ENCODE data around the gene ZG16B. TPM values are rescaled to one million over a fixed set of nuclear protein-coding genes. Genes with fewer than 3 reads are reported as not detected.

ZG16B gene
- total RNA-seq, 1 donor from 2014 or later: 55.9 TPM

DNA sequence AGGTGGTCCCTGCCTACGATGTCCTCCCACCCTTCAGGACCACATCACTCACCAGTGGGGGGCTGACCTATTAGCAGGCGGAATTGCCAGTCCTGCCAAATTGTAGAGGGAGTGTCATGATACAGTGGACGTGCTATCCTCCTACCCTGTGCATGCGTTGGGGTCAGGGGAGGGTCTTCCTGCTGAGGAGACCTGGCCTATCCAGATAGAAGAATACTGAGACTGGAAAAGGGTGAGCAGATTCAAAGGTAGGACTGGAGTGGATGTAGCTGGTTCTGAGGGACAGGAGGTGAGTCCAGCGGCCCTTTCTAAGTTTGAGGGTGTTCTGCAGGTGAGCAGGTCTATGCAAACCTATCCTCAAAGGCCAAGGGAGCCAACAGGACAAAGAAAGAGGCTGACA is 23.8 kb upstream of the ZG16B start:
- no peak for DNase-seq (ENCODE audit: low spot score)

DNA sequence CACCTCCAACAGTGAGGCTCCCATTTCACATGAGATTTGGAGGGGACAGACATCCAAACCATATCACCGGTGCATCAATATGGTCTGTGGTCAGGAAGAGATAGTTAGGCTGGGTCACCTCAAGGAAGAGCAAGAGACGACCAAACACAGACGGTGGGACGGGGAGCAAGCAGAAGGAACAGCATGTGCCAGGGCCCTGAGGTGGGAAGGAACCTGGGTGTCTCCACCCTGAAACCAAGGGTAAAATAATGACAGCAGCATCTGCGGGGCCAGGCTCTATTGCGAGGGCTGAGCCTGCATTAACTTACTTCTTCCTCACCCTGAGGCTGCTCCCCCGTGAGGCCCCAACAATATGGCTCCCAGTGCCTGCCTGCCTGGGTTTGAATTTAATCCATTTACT is 21.9 kb upstream of the ZG16B start:
- DNase-seq (ENCODE audit: low spot score): no peak

DNA sequence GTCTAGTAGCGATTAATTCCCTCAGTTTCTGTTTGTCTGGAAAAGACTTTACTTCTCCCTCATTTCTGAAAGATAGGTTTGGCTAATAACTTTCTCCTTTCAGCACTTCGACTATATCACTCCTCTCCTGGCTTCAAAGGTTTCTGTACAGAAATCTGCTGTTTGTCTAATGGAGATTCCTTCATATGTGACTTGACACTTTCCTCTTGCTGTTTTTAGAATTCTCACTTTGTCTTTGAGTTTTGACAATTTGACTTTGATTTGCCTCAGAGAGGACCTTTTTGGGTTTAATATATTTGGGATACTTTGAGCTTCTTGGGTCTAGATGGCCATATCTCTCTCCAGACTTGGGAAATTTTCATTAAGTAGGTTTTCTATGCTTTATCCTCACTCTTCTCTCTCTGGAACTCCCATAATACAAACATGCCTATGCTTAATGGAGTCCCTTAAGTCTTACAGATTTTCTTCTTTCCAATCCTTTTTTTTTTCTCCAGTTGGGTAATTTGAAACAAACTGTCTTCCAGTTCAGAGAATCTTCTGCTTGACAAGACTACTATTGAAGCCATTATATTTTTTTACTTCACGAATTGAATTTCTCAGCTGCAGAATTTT is 20.8 kb upstream of the ZG16B start:
- no peak for DNase-seq (ENCODE audit: low spot score)

DNA sequence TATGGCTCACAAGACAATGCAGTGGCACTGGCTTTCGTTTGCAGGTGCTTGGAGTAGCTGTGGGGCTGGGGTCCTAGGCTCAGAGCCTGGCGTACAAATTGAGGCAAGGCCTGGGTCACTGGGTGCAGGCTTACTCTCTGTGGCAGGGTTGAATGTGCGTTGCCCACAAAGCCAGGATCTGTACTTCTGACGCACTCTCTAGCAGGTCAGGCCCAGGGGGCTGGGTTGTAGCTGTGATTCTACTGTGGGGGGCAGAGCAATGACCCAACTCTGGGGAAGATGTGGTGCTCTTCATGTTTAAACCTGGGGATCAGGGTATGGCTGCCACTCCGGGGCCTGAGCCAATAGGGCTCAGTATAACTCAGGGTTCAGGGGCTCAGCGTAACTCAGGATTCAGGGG is 19.5 kb upstream of the ZG16B start:
- no peak for DNase-seq (ENCODE audit: low spot score)

DNA sequence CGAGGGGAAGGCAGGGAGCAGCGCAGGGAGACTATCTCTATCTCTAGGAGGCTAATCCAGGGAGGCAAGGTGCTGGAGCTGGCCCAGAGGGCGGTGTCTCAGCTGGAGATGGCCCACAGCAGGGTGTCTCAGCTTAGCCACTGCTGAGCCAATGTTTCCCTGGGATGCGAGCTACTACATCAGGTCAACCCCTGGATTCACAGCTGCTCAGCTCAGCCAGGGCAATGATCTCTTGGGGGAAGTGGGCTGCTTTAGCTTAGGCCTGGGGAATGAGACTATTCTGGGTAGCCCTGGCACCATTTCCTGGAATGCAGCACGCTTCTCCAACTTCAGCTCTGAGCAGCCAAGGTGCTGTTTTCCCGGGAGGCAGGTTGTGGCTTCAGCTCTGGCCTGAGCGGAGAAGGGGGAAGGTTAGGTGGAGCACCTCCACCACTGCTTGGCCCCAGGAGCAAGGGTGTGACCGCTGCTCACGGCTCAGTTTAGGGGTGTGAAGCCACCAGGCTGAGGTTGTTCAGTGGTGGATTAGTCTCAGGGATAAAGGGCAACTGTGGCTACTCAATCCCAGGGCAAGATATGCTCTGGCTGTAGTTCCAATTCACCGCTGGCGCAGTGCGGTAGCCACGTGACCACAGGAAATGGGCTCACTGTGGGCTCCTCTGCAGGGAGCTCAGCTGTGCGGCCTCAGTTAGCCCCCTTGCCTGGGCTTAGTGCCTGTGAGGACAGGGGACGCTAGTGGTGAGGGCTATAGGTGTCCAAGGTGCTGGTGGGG is 18.2 kb upstream of the ZG16B start:
- DNase-seq (ENCODE audit: low spot score): no peak

DNA sequence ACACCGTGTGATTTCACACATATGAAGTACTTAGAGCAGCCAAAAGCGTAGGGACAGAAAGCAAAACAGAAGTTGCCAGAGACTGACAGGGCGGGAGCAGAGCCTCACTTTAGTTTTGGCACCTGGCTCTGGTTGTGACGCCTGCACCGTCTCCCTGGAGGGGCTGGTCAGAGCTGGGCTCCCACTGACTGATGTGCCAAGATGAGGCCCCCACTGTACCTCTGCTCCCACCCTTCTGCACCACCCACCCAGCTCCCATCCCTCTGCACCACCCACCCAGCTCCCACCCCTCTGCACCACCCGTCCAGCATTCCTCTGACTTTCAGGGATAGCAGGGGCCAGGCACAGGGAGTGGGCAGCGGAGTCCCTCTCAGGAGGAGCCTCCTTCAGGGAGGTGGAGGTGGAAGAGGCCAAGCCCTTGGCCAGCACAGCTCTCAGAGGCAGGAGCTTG is 16.3 kb upstream of the ZG16B start:
- DNase-seq (ENCODE audit: low spot score): no peak

DNA sequence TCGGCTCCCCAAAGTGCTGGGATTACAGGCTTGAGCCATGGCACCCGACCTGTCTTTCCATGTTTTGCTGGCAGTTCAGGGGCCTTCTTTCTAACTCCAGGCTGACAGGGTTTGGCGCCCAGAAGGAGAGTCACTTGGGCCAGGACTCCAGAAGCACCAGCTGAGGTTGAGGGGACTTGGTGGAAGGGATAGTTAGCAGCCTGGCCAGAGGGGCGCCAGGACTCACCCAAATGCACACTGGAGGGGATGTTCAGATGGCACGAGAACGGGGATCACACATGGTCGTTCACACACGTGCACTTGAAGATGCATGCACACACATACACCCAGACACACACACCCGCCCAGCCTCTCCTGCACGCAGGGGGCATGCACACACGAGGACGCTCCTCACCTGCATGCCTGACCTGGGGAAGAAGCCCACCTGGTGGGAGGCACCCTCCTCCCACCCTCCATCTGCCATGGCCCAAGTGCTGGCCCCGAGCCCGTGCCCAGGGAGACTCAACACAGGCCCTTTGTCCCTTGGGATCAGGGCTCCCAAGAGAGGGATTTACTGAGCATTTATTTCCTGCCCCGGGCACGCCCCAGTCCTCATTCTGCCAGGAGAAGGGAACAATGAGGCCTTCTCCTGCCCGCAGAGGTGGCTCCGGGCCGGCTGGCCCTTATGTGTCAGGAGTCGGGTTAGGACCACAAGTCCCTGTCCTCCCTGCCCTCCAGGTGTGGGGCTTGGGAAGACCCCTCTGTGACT is 15.4 kb upstream of the ZG16B start:
- no peak for DNase-seq (ENCODE audit: low spot score)

DNA sequence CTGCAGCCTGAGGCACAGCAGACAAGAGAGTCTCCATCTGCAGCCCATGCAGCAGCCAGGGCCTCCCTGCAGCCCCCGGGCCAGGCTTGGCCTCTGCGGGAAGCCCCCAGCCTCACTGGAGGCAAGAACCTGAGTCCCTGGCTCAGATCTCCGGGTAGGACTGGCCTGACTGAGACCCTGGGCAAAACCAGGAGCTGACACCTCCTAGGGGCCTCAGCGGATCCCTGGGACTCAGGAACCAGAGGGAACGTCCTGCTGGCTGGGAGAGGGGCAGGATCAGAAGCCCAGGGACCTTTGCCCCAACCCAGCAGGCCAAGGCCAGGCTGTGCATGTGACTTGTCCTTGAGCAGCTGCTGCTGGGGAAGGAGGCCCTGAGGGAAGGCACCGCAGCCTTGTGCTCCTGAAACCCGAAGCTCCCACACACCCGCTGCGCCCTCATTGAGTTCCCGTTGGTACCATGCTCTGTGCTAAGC is 14.8 kb upstream of the ZG16B start:
- no peak for DNase-seq (ENCODE audit: low spot score)

DNA sequence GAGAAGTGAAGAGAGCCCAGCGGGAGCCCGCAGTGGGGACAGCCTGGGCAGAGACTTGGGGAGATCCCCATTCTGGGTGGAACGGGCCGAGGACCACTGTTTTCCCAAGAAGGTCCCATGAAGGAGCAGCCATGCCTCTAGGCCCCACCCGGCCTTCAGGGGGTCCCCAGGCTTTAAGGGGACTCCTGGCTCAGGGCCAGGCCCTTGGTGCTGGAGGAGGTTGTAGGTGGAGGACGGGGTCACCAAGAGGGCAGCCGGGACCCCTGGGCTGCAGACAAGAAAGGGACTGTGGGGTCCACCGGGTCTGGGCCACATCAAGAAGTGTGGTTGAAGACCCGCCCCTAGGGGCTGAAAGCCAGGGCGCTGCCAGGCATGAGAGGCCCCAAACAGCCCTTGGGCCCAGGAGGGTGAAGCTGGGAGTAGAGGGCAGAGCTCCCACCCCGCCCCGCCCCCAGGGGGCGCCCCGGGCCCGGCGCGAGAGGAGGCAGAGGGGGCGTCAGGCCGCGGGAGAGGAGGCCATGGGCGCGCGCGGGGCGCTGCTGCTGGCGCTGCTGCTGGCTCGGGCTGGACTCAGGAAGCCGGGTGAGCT is 13.3 kb upstream of the ZG16B start, which contains the start of gene PRSS21:
Gene PRSS21, plus strand, starts transcription at position 487 of the 589 bp plus-strand sequence. Its CDS starts 32 bp downstream, at position 519.
- no peak for DNase-seq (ENCODE audit: low spot score)

DNA sequence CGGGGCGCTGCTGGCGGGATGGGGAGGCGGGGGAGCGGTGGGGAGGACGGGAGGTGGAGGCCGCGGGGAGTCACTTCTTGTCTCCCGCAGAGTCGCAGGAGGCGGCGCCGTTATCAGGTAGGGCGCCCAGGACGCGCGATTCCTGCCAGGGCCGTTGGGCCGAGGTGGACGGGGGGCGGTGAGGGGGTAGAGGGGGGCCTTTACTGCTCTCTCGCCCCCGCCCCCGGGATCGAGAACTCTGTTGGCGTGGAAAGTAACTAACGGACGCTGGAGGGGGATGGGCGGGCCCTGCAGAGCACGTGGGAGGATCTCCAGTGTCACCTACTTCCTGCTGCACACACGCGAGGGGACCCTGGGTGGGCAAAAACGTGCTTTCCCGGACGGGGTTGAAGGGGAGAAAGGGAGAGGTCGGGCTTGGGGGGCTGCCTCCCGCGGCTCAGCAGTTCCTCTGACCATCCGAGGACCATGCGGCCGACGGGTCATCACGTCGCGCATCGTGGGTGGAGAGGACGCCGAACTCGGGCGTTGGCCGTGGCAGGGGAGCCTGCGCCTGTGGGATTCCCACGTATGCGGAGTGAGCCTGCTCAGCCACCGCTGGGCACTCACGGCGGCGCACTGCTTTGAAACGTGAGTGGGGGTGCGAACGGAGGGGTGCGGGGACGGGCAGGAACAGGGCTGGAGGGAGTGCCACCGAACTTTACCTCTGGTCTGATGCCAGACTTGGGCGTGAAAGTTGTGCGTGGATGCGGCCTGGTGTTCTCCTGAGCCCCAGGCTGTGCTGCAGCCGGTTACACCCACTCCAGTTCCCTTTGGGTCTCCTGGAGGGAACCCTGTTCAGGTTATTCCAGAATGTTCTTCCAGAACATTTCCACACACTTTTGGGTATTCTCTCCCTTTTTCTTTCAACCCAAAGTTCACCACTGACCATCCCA is 12.5 kb upstream of the ZG16B start:
- no peak for DNase-seq (ENCODE audit: low spot score)

DNA sequence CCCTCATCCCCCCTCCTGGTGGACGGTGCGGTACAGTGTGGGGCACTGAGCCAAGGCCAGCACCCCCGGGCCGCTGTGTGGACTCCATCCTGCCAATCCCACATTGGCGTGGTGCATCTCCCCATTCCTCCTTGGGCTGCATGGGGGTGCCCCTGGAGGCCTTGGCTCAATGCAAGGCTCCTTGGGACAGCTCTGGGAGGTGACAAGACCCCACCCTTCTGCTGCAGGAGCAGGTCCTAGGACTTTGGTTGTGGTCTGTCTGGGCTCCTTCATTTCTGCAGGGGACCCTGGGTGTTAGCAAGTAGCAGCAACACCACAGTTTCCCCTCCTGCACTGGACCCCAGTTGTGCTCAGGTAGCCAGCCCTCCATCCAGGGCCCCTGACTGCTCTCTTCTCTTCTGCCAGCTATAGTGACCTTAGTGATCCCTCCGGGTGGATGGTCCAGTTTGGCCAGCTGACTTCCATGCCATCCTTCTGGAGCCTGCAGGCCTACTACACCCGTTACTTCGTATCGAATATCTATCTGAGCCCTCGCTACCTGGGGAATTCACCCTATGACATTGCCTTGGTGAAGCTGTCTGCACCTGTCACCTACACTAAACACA is 11.7 kb upstream of the ZG16B start:
- DNase-seq (ENCODE audit: low spot score): no peak

DNA sequence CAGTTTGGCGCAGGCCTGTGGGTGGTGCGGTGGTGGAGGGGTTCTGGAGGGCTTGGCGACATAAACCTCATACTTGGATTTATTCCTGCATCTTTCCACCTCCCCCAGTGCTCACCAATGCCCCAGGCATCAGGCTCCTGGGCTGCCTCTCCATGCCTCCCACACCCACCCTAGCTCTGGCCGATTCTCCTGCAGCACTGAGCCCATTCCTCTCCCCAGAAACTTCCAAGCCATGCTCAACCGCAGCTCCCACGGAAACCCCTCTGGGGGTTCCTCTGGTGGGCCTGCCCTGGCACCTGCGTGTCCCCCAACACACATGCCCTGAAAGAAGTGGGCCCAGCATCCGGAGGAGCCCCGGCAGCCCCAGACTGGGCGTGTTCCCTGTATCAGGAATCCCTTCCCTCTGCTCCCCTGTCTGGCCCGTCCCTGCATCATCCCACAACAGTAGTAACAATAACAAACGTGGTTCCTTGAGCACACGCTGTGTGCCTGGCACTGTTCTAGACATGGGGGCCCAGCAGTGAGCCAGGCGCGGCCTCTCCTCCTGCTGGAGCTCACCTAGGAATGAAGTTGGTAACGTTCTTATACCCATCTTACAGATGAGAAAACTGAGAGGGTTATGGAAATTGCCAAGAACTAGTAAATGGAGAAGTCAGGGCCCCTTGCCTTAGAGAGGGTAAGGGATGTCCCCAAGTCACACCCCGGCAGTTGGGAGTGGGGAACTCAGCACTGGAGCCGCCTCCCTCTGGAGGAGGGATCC is 10.7 kb upstream of the ZG16B start:
- DNase-seq (ENCODE audit: low spot score): no peak

DNA sequence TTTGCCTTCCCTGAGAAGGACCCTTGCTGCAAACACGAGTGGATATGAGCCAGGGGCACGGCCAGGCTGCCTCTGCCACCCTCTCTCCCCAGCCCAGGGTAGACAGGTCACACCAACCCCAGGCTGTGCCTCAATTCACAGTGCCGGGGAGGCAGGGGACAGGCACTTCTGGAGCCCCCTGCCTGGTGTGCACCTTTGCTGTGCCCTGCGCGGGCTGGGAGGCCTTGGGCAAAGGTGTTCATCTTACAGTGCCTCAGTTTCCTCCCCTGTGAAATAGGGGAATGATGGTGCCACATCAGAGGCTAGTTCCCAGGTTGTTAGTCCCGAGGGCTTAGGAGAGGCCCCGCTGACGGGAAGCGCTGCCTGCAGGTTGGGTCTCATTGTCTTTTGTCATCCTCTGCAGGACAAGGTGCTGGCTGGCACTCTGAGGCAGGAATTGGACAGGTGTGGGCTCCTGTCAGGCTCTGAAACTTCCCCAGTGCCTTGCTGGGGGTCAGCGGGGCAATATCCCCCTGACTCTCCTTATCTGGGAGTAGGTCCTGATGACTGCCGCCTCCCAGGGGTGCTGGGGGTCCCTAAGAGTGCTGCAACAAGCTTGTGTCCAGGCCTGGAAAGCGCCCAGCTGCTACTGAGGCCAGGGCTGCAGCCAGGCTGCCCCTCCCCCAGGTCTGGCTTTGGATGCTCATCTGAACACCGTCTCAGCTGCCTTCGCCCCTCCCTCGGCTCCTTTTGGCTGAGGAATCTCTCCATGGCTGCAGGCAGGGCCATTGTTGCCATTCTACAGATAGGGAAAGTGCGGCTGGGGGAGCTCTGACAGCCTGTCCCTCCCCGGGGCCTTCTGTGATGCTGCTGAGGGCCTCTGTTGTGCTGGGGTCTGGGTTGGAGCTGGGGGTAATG is 9.9 kb upstream of the ZG16B start:
- no peak for DNase-seq (ENCODE audit: low spot score)

DNA sequence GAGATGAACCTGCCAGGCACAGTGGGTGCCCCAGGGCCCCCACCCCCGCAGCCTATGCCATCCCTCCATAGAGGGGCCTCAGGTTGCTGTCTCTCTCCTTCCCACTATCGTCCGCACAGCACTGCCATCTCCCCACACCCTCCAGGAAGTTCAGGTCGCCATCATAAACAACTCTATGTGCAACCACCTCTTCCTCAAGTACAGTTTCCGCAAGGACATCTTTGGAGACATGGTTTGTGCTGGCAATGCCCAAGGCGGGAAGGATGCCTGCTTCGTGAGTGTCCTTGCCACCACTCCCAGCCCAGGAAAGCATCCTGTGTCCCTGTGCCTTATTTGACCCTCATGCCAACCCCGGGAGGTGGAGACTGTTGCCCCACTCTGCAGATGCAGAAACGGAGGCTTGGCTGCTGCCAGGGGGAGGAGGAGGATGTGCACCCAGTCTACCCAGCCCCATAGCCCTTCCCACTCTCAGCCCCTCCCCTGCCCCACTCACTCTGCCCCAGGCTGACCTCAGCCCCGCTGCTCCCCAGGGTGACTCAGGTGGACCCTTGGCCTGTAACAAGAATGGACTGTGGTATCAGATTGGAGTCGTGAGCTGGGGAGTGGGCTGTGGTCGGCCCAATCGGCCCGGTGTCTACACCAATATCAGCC is 9.1 kb upstream of the ZG16B start:
- no peak for DNase-seq (ENCODE audit: low spot score)

DNA sequence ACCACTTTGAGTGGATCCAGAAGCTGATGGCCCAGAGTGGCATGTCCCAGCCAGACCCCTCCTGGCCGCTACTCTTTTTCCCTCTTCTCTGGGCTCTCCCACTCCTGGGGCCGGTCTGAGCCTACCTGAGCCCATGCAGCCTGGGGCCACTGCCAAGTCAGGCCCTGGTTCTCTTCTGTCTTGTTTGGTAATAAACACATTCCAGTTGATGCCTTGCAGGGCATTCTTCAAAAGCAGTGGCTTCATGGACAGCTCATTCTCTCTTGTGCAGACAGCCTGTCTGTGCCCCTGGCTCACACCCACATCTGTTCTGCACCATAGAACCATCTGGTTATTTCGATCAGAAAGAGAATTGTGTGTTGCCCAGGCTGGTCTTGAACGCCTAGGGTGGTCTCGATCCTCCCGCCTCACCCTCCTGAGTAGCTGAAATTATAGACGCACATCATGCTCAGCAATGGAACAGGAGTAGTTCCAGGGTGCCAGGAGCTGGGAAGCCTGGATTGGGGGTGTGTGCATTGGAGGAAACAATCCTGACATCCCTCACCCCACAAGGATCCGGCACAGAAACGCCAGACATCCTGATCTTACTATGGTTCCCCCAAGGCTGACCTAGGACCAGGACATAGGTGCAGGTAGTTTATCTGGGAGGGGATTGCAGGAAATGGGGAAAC is 8.5 kb upstream of the ZG16B start:
- no peak for DNase-seq (ENCODE audit: low spot score)

DNA sequence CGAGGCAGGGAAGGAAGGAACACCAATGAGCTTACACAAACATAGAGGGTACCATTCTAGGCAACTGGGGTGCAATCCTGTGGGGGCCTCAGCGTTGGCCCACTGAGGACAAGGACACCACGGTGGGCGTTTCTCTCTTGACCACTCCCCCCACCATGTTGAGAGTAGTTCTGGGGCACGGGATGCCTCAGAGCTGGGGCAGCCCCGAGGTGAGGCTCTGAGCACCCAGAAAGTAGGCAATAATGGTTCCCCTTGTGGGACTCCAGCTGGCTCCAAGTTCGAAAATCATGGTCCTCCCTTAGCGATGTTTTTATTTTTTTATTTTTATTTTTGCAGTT is 8.0 kb upstream of the ZG16B start:
- DNase-seq (ENCODE audit: low spot score): no peak

DNA sequence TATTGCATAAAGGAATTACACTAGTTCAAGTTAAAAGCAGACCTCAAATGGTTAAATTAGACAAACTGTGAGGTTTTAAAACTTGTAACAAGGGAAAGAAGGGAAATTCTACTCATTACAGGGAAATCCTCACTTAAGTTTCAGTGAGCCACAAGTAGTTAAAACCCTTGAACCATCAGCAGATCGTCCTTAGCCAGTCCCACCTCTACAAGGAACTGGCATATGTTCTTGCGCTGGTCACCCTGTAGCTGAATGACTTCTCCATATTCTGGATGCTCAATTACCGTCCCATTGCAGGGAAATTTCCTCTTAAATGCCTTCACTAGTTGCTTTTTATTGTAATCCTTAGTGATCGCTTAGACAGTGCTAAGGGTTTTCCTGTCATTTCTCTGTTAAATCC is 7.6 kb upstream of the ZG16B start:
- DNase-seq (ENCODE audit: low spot score): no peak

DNA sequence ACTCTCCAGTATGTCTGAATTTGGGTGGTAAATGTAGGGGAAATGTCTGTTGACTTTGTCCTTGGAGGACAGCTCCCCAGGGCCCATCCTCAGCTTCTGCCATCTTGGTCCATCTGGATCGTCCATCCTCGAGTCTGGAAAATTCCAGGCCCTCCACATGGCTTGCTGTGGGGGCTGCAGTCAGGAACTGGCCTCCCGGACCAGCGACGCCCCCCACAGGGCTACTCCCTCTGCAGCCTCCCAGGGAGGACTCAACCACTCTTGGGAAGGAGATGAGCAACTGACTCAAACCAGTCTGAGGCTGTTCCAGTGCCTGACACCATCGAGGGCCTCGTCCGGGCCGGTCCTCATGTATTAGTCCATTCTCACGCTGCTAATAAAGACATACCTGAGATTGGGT is 5.5 kb upstream of the ZG16B start:
- DNase-seq (ENCODE audit: low spot score): no peak
